Mucosa of stomach (tissue), 1 donor: ENCODE measurements around the gene LANCL3.

Experiments used
- H3K27me3 ChIP-seq: one replicate; pipeline ENCODE4 v1.7.0; 2013; ENCODE audit warnings: mild to moderate bottlenecking, low read length; ENCODE audit not compliant: control insufficient read depth, insufficient read depth
- H3K36me3 ChIP-seq: one replicate; pipeline ENCODE4 v1.7.0; 2013; ENCODE audit warnings: low read length; ENCODE audit not compliant: control insufficient read depth, insufficient read depth
- H3K4me1 ChIP-seq: one replicate; pipeline ENCODE4 v1.7.0; 2013; ENCODE audit warnings: mild to moderate bottlenecking, low read length; ENCODE audit not compliant: control insufficient read depth, insufficient read depth
- H3K4me3 ChIP-seq: one replicate; pipeline ENCODE4 v1.7.0; 2013; ENCODE audit warnings: low read length
- H3K9ac ChIP-seq: one replicate; pipeline ENCODE4 v1.7.0; 2013; ENCODE audit warnings: mild to moderate bottlenecking, low read length, moderate library complexity
- H3K9me3 ChIP-seq: one replicate; pipeline ENCODE4 v1.7.0; 2013; ENCODE audit warnings: mild to moderate bottlenecking, low read length, moderate library complexity; ENCODE audit not compliant: control insufficient read depth
- donor health status: Pancreatic carcinoma.

Gene LANCL3

DNA sequence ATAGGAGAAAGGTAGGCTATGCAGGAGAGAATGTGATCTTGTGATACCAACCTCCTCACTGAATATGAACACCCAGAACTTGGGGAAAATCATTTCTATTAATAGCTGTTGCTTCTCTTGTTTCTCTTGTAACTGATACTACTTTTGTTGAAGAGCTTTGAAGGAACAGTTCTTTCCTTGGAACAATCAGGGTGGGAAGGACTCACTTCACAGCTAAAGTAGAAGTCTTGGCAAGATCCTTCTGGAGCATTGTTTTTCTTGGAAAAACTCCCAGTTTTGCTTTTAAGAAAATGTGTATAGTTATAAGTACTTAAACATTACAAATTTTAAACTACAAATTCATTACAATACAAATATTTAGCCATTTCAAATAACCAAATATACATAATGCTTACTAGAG is 95.1 kb downstream of the LANCL3 start:
- Histone ChIP-seq H3K4me1 (no peaks in the 10 kb centered on the region), H3K4me3 (no peak overlapping the region), H3K27me3 (no peaks in the 10 kb centered on the region), H3K36me3 (no peaks in the 10 kb centered on the region), H3K9ac (no peak overlapping the region), H3K9me3 (no peaks in the 10 kb centered on the region)

DNA sequence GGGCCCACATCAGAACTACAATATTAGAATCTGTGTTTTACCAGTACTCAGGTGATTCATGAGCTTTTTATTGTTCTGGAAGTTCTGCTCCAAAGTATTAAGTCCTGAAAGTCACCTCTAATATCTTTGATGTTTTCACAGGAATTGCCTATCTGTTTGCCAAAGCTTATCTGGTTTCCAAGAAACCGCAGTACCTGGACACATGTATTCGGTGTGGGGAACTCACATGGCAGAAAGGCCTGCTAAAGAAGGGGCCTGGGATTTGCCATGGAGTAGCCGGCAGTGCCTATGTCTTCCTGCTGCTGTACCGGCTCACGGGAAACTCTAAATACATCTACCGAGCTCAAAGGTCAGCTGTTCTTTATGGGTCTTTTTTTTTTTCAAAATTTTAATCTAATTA is 95.7 kb downstream of the LANCL3 start:
- Histone ChIP-seq H3K36me3 (no peaks in the 10 kb centered on the region), H3K9me3 (no peaks in the 10 kb centered on the region), H3K4me3 (no peak overlapping the region), H3K27me3 (no peaks in the 10 kb centered on the region), H3K9ac (no peak overlapping the region), H3K4me1 (no peaks in the 10 kb centered on the region)

DNA sequence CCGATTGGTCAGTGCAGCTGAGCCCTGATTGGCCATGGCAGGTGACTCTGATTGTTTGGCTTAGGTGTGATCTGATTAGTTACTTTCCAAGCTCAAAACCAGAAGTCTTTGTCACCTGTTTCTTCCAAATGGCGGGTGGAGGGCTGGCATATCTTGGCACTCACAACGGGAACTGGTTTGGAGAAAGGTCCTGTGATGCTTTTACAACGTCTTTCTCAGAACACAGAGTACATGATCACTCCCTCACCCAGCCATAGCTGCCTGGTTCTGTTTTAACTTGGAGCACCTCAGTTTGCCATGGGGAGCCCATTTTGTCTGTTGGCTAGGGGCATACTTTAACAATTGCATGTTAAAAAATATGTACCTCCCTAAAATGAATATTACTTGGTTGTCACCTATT is 101.1 kb downstream of the LANCL3 start:
- H3K4me1 ChIP-seq, result peaks cover 5% of the 10 kb centered on the region
- H3K36me3 ChIP-seq, result no peaks in the 10 kb centered on the region
- no peaks in the 10 kb centered on the region for H3K9me3 ChIP-seq
- H3K27me3 ChIP-seq, result no peaks in the 10 kb centered on the region
- H3K9ac ChIP-seq, result no peak overlapping the region
- H3K4me3 ChIP-seq, result no peak overlapping the region

DNA sequence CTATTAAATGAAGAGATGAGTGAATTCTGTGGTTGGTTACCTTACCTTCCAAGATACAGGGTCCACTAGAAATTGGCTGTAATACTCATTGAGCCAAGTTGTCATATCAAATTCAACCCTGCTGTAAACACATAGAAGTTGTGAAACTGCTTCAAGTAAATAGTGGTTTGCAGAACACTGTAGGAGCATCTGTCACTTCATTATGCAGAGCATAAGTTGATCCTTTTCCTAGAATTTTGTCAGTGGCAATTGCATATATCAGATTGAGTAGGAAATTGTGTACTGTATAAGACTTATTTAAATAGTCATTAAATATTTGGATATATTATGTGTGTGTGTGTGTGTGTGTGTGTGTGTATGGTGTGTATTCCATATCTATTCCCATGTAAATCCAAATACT is 105.3 kb downstream of the LANCL3 start:
- H3K4me1 ChIP-seq, result peaks cover 23% of the 10 kb centered on the region
- H3K4me3 ChIP-seq, result no peak overlapping the region
- no peaks in the 10 kb centered on the region for H3K36me3 ChIP-seq
- H3K27me3 ChIP-seq, result no peaks in the 10 kb centered on the region
- H3K9ac ChIP-seq, result no peak overlapping the region
- H3K9me3 ChIP-seq, result no peaks in the 10 kb centered on the region

DNA sequence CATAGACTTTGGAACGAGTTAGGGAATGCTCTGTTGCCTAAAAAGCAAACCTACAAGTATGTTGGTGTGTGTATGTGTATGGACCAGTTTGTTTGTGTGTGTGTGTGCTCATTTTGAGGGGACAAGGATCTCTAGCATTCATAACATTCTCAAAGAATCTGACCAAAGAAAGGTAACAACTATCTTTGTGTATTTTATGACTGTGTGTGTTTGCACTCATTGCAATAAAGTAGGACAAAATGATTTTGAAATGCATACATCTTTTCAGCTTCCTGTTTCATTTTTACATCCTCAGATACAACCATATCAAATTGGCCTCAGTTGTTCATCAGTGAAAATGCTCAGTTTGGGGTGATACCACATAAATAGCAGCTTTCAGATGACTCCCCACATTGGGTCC is 105.8 kb downstream of the LANCL3 start:
- H3K4me3 ChIP-seq, result no peak overlapping the region
- no peaks in the 10 kb centered on the region for H3K9me3 ChIP-seq
- H3K27me3 ChIP-seq, result no peaks in the 10 kb centered on the region
- H3K36me3 ChIP-seq, result no peaks in the 10 kb centered on the region
- no peak overlapping the region for H3K9ac ChIP-seq
- peaks cover 23% of the 10 kb centered on the region for H3K4me1 ChIP-seq

DNA sequence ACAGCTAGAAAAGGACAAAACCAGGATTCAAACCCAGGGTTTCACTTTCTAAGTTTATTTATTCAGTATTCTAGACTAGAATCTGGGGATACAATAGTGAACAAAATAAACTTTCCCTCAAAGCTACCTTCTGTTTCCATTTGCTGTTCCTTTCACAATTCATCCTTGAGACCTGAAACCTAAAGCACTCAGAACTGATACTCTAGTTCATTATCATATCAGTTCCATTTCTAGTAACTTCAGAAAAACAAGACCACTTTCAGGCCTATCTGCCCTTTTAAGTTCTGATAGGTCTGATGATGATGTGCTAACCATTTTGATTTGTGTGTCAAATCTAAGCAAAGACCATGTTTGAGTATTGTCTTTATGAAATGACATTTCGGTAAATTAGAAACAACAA is 106.3 kb downstream of the LANCL3 start:
- Histone ChIP-seq H3K9me3 (no peaks in the 10 kb centered on the region), H3K4me3 (no peak overlapping the region), H3K27me3 (no peaks in the 10 kb centered on the region)

DNA sequence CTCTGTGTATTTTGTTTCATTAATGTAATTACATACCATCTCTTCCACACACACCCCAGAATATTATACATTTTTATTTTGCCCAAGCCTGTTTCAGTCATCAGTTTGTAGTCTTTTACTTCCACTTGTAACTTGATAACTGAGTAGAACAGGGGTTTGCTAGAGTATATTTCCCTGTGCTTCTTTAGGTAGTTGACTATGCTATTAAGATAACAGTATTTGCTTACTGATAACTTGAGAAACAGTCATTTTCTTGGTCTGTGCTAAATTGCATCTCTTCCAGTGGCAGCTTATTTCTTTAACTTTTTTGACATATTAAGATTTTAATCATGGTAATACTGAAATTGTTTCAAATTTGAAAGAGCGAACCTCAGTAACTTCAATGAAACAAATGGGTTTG is 107.1 kb downstream of the LANCL3 start:
- no peak overlapping the region for H3K4me3 ChIP-seq
- no peaks in the 10 kb centered on the region for H3K9me3 ChIP-seq
- H3K27me3 ChIP-seq, result no peaks in the 10 kb centered on the region
- H3K4me1 ChIP-seq, result peaks cover 20% of the 10 kb centered on the region
- no peak overlapping the region for H3K9ac ChIP-seq
- H3K36me3 ChIP-seq, result no peaks in the 10 kb centered on the region

More for the DNA sequence above, 106.3 kb downstream of the LANCL3 start:
- Histone ChIP-seq H3K4me1 (peaks cover 20% of the 10 kb centered on the region), H3K9ac (no peak overlapping the region), H3K36me3 (no peaks in the 10 kb centered on the region)

DNA sequence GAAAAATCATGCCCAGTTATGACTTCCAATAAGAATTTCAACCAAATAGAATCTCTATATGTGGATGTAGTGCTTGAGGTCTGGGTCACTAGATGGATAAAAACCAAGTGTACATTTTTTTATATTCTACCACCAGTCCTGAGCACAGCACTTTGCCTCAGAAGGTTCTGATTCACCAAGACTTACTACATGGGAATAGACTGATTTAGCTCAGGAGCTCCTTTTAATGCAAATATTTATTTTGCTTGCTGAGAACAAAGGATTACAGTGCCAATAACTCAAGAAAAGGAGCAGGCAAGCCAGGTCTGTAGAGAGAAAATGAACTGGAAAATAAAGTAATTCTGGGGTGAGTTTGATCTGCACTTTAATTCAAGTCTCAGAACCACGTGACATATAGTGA is 107.8 kb downstream of the LANCL3 start:
- H3K4me1 ChIP-seq, result peaks cover 20% of the 10 kb centered on the region
- H3K36me3 ChIP-seq, result no peaks in the 10 kb centered on the region
- no peak overlapping the region for H3K4me3 ChIP-seq
- H3K9ac ChIP-seq, result no peak overlapping the region
- H3K9me3 ChIP-seq, result no peaks in the 10 kb centered on the region
- H3K27me3 ChIP-seq, result no peaks in the 10 kb centered on the region

DNA sequence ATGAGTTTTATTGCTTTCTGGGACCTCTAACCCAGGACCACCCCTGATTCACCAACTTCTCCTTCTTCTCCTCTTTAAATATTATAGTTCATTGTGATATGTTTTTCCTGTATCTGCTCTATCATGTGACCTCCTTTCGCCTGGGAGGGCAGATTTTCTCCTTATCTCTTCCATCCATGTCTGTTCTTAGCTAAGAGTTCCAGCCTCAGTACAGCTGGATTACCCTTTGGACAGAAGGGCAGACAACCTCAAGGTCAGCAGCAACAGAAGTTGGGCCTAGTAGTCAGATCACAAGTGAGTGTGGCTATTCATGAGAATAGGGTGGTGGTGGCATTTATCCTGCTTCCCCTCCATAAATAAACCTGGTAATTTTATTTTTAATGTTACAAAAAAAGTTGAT is 108.4 kb downstream of the LANCL3 start:
- H3K4me1 ChIP-seq, result peaks cover 24% of the 10 kb centered on the region
- H3K4me3 ChIP-seq, result no peak overlapping the region
- no peaks in the 10 kb centered on the region for H3K9me3 ChIP-seq
- H3K27me3 ChIP-seq, result no peaks in the 10 kb centered on the region
- no peaks in the 10 kb centered on the region for H3K36me3 ChIP-seq
- no peak overlapping the region for H3K9ac ChIP-seq

DNA sequence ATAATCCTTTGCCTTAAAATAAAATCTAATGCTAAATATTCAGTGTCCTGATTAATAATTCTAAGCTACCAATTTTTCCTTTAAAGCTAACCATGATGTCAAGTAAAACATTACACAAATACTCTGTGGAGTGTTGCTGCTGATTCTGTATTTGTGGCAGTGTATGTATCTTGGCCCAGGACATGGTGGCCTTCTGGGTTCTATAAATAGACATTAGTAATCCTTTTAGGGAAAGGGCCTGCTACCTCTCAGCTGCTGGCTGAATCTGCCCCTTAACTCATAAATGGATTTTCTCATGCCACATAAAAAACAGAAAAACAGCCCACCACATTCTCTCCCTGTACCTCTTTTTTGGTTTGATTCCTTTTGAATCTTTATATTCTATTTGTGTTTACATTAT is 113.0 kb downstream of the LANCL3 start:
- Histone ChIP-seq H3K36me3 (no peaks in the 10 kb centered on the region), H3K9me3 (no peaks in the 10 kb centered on the region), H3K4me3 (no peak overlapping the region), H3K27me3 (no peaks in the 10 kb centered on the region), H3K9ac (no peak overlapping the region), H3K4me1 (peaks cover 16% of the 10 kb centered on the region)

DNA sequence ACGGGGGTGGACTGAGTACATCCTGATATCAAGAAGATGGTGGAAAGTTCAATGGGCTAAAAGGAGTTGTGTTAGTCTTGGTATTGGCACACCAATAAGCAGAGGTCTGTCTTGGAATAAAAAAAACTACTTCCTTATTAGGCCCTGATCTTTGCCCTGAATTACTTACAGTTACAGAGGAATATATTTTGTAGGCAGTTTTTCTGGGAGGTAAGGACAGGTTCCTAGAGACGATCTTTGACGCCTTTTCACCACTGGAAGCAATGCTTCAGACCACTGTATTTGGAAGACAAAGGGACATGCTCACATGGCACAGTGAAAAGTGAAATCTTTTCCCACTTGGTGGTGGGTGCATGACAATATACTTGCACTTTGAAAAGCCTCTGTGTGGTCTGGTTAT is 113.5 kb downstream of the LANCL3 start:
- Histone ChIP-seq H3K9me3 (no peaks in the 10 kb centered on the region), H3K4me3 (no peak overlapping the region), H3K27me3 (no peaks in the 10 kb centered on the region), H3K36me3 (no peaks in the 10 kb centered on the region), H3K9ac (no peak overlapping the region), H3K4me1 (peaks cover 11% of the 10 kb centered on the region)

DNA sequence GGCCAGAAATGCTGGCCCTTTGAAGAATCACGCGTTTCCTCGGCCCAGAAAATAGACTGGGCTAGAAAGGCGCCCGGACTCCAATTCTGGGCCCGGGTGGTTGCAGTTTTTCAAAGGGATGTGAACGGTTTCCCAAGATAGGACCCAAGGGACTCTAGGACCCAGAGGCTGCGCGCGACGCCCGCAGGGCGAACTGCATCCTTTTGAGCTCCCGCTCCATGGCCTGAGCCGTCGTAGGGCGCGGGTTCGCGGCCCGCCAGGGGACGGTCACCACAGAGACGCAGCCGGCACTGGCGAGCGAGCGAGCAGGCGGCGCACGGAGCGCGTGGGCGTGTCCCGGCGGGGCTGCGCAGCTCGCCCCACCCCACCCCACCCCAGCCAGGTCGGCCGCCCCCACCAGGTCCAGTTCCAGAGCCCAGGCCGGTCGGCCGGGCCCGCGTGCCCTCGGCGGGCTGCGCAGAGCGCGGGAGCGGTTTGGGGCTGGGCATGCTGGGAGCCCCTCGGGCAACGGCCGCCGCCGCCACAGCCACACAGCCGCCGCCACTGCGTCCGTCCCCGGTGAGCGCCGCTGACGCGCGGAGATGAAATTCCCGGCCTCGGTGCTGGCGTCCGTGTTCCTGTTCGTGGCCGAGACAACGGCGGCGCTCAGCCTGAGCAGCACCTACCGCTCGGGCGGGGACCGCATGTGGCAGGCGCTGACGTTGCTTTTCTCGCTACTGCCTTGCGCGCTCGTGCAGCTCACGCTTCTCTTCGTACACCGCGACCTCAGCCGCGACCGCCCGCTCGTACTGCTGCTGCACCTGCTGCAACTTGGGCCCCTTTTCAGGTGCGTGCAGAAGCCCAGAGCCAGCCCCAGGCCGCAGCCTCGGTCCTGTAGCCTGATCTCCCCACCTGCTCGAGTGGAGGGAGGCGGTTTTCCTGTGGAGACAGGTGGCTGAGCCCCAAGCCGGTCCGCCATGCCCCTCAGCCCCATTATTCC is 114.2 kb downstream of the LANCL3 start, which contains the start of gene XK:
Gene XK, plus strand, starts transcription at position 411 of the 979 bp plus-strand sequence. Its CDS starts 171 bp downstream, at position 582.
- Histone ChIP-seq H3K36me3 (no peaks in the 10 kb centered on the region), H3K9ac (peak within 1 kb of the TSS; percentile 66), H3K4me3 (peak within 1 kb of the TSS; percentile 60), H3K27me3 (no peaks in the 10 kb centered on the region), H3K4me1 (peaks cover 8% of the 10 kb centered on the region), H3K9me3 (no peaks in the 10 kb centered on the region)
